ENCODE data around the gene TUBGCP3.
"Not testable (repeated sequence)": the region's sequence is repeated elsewhere in the genome, so short reads cannot be mapped to it uniquely, and the experiment has no call there.

TUBGCP3 gene

DNA sequence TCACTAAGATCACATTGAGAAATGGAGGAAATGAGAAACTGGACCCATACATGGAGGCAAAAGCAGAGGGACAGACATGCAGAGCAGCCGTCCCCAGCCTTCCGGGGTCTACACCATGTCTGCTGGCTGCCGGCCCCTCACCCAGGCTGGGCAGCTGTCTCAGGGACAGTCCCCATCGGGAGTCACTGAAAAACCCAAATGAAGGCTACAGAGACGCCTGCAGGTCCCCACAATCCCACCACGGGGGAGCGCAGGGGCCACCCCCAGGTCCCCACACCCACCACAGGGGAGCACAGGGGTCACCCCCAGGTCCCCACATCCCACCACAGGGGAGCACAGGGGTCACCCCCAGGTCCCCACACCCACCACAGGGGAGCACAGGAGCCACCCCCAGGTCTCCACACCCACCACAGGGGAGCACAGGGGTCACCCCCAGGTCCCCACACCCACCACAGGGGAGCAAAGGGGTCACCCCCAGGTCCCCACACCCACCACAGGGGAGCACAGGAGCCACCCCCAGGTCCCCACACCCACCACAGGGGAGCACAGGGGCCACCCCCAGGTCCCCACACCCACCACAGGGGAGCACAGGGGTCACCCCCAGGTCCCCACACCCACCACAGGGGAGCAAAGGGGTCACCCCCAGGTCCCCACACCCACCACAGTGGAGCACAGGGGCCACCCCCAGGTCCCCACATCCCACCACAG, 99.5 kb downstream of the TUBGCP3 start:
- not testable (repeated sequence) for H3K9ac ChIP-seq (ENCODE audit: low read length in 5 of 5); H3K27ac ChIP-seq (ENCODE audit: low read depth, low read length); H3K9me3 ChIP-seq (ENCODE audit: control insufficient read depth in 5 of 5, low read length in 5 of 5); H3K4me1 ChIP-seq (ENCODE audit: control insufficient read depth in 5 of 5, insufficient read depth in 5 of 5, low read length in 5 of 5); H3K4me3 ChIP-seq (ENCODE audit: low read depth in 1 of 5, low read length in 5 of 5); H3K27me3 ChIP-seq (ENCODE audit: control insufficient read depth in 5 of 5, insufficient read depth in 4 of 5, low read length in 5 of 5)
- H3K36me3 ChIP-seq (ENCODE audit: control insufficient read depth in 5 of 5, insufficient read depth in 5 of 5, low read length in 5 of 5) = peaks cover 6 to 33% (median 16%) of the 10 kb centered on the region in 5 donors

DNA sequence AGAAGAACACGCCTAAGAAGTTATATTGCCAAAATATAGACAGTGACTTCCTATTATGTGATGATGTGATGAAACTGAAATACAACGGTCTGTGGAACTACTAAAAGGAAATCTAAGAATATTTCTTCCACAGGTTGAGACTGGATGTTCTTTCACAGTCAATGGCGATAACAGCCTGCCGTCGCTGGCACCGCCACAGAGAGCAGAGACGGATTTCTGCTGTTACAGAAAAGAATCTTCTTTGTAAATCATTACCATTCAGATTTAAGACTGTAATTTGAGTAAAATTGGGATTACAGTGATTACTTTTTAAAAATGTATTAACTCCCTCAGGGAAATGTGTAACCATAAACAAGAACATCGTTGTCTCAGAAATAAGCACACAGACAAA, 100.8 kb downstream of the TUBGCP3 start:
- H3K9me3 ChIP-seq (ENCODE audit: control insufficient read depth in 5 of 5, low read length in 5 of 5) = no peaks in the 10 kb centered on the region
- no peaks in the 10 kb centered on the region for H3K27me3 ChIP-seq (ENCODE audit: control insufficient read depth in 5 of 5, insufficient read depth in 4 of 5, low read length in 5 of 5)
- H3K36me3 ChIP-seq (ENCODE audit: control insufficient read depth in 5 of 5, insufficient read depth in 5 of 5, low read length in 5 of 5) = peaks cover 11 to 33% (median 16%) of the 10 kb centered on the region in 5 donors
- no peak overlapping the region for H3K27ac ChIP-seq (ENCODE audit: low read depth, low read length)
- H3K4me1 ChIP-seq (ENCODE audit: control insufficient read depth in 5 of 5, insufficient read depth in 5 of 5, low read length in 5 of 5) = no peaks in the 10 kb centered on the region
- no peak overlapping the region for H3K9ac ChIP-seq (ENCODE audit: low read length in 5 of 5)
- H3K4me3 ChIP-seq (ENCODE audit: low read depth in 1 of 5, low read length in 5 of 5) = no peak overlapping the region

GRCh38 chr13:112486386-112487126, 101.4 kb downstream of the TUBGCP3 start:
- no peaks in the 10 kb centered on the region for H3K4me1 ChIP-seq (ENCODE audit: control insufficient read depth in 5 of 5, insufficient read depth in 5 of 5, low read length in 5 of 5)
- no peak overlapping the region for H3K27ac ChIP-seq (ENCODE audit: low read depth, low read length)
- H3K9me3 ChIP-seq (ENCODE audit: control insufficient read depth in 5 of 5, low read length in 5 of 5) = no peaks in the 10 kb centered on the region
- H3K4me3 ChIP-seq (ENCODE audit: low read depth in 1 of 5, low read length in 5 of 5) = no peak overlapping the region
- no peak overlapping the region for H3K9ac ChIP-seq (ENCODE audit: low read length in 5 of 5)
- peaks cover 11 to 33% (median 16%) of the 10 kb centered on the region in 5 donors for H3K36me3 ChIP-seq (ENCODE audit: control insufficient read depth in 5 of 5, insufficient read depth in 5 of 5, low read length in 5 of 5)
- no peaks in the 10 kb centered on the region for H3K27me3 ChIP-seq (ENCODE audit: control insufficient read depth in 5 of 5, insufficient read depth in 4 of 5, low read length in 5 of 5)

DNA sequence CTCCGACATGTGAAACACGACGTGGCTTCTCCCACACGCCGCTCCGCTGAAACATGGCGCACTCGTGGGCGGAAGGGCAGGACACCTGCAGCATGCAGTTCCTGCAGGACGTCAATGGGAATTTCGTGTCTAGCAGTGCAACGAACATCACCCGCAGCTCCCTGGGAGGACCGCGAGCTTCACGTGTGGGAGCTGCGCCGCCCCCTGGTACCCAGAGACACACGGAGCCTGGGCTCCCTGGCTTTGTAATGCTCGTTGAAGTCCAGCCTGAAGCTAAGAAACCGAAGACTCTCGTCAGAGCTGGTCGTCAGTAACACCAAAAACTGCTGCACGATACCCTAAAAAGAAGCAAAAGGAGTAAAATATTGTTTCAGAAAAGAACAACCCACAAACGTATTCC, 102.1 kb downstream of the TUBGCP3 start:
- H3K9ac ChIP-seq (ENCODE audit: low read length in 5 of 5); H3K4me1 ChIP-seq (ENCODE audit: control insufficient read depth in 5 of 5, insufficient read depth in 5 of 5, low read length in 5 of 5); H3K4me3 ChIP-seq (ENCODE audit: low read depth in 1 of 5, low read length in 5 of 5); H3K9me3 ChIP-seq (ENCODE audit: control insufficient read depth in 5 of 5, low read length in 5 of 5); H3K27me3 ChIP-seq (ENCODE audit: control insufficient read depth in 5 of 5, insufficient read depth in 4 of 5, low read length in 5 of 5); H3K27ac ChIP-seq (ENCODE audit: low read depth, low read length): not testable (repeated sequence)
- peaks cover 11 to 33% (median 16%) of the 10 kb centered on the region in 5 donors for H3K36me3 ChIP-seq (ENCODE audit: control insufficient read depth in 5 of 5, insufficient read depth in 5 of 5, low read length in 5 of 5)

- H3K9ac ChIP-seq (ENCODE audit: low read length in 5 of 5) = no peak overlapping the region
- H3K9me3 ChIP-seq (ENCODE audit: control insufficient read depth in 5 of 5, low read length in 5 of 5) = peaks cover 0 to 5% (median 2%) of the 10 kb centered on the region in 5 donors
- no peaks in the 10 kb centered on the region for H3K27me3 ChIP-seq (ENCODE audit: control insufficient read depth in 5 of 5, insufficient read depth in 4 of 5, low read length in 5 of 5)
- peaks cover 11 to 28% (median 12%) of the 10 kb centered on the region in 5 donors for H3K36me3 ChIP-seq (ENCODE audit: control insufficient read depth in 5 of 5, insufficient read depth in 5 of 5, low read length in 5 of 5)
- no peaks in the 10 kb centered on the region for H3K4me1 ChIP-seq (ENCODE audit: control insufficient read depth in 5 of 5, insufficient read depth in 5 of 5, low read length in 5 of 5)
- H3K4me3 ChIP-seq (ENCODE audit: low read depth in 1 of 5, low read length in 5 of 5) = no peak overlapping the region
- H3K27ac ChIP-seq (ENCODE audit: low read depth, low read length) = no peak overlapping the region
Measured at GRCh38 chr13:112483299-112483698, 104.7 kb downstream of the TUBGCP3 start.

- no peaks in the 10 kb centered on the region for H3K4me1 ChIP-seq (ENCODE audit: control insufficient read depth in 5 of 5, insufficient read depth in 5 of 5, low read length in 5 of 5)
Measured at GRCh38 chr13:112481458-112481857, 106.5 kb downstream of the TUBGCP3 start.

GRCh38 chr13:112479389-112479788, 108.6 kb downstream of the TUBGCP3 start:
- Histone ChIP-seq H3K27me3 (ENCODE audit: control insufficient read depth in 5 of 5, insufficient read depth in 4 of 5, low read length in 5 of 5) (no peaks in the 10 kb centered on the region), H3K36me3 (ENCODE audit: control insufficient read depth in 5 of 5, insufficient read depth in 5 of 5, low read length in 5 of 5) (peaks cover 0 to 7% (median 5%) of the 10 kb centered on the region in 5 donors)

More at GRCh38 chr13:112481458-112481857, 106.5 kb downstream of the TUBGCP3 start:
- Histone ChIP-seq H3K27ac (ENCODE audit: low read depth, low read length) (no peak overlapping the region), H3K36me3 (ENCODE audit: control insufficient read depth in 5 of 5, insufficient read depth in 5 of 5, low read length in 5 of 5) (peaks cover 3 to 17% (median 11%) of the 10 kb centered on the region in 5 donors), H3K27me3 (ENCODE audit: control insufficient read depth in 5 of 5, insufficient read depth in 4 of 5, low read length in 5 of 5) (no peaks in the 10 kb centered on the region), H3K9me3 (ENCODE audit: control insufficient read depth in 5 of 5, low read length in 5 of 5) (peaks cover 0 to 5% (median 2%) of the 10 kb centered on the region in 5 donors), H3K9ac (ENCODE audit: low read length in 5 of 5) (no peak overlapping the region), H3K4me3 (ENCODE audit: low read depth in 1 of 5, low read length in 5 of 5) (no peak overlapping the region)

DNA sequence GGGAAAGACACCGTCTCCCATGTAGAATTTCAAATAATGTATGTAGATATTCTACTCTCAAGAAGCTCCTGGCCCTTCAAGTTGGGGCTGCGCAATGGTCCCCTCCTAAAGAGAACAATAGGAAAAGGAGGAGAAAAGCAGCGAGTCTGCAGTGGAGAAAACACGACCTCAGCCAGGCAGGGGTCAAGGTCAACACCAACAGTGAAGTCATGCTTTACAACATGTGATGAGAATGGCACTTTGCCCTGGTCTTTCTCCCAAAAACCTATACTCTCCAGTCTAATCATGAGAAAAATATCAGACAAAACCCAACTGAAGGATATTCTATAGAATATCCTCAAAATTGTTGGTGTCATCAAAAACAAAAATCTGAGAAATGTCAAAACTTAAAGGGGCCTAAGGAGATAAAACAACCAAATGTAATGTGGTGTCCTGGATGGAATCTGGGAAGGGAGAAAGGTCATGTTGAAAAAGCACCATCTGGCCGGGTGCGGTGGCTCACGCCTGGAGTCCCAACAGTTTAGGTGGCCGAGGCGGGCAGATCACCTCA, 110.8 kb downstream of the TUBGCP3 start:
- Histone ChIP-seq H3K4me3 (ENCODE audit: low read depth in 1 of 5, low read length in 5 of 5) (no peak overlapping the region), H3K4me1 (ENCODE audit: control insufficient read depth in 5 of 5, insufficient read depth in 5 of 5, low read length in 5 of 5) (peaks cover 0 to 13% (median 8%) of the 10 kb centered on the region in 5 donors), H3K27ac (ENCODE audit: low read depth, low read length) (no peak overlapping the region)

More at GRCh38 chr13:112479389-112479788, 108.6 kb downstream of the TUBGCP3 start:
- H3K27ac ChIP-seq (ENCODE audit: low read depth, low read length) = no peak overlapping the region
- no peak overlapping the region for H3K9ac ChIP-seq (ENCODE audit: low read length in 5 of 5)
- H3K4me1 ChIP-seq (ENCODE audit: control insufficient read depth in 5 of 5, insufficient read depth in 5 of 5, low read length in 5 of 5) = peaks cover 0 to 4% (median 4%) of the 10 kb centered on the region in 5 donors
- peaks cover 0 to 5% (median 2%) of the 10 kb centered on the region in 5 donors for H3K9me3 ChIP-seq (ENCODE audit: control insufficient read depth in 5 of 5, low read length in 5 of 5)
- no peak overlapping the region for H3K4me3 ChIP-seq (ENCODE audit: low read depth in 1 of 5, low read length in 5 of 5)

GRCh38 chr13:112475889-112476288, 112.1 kb downstream of the TUBGCP3 start:
- Histone ChIP-seq H3K27me3 (ENCODE audit: control insufficient read depth in 5 of 5, insufficient read depth in 4 of 5, low read length in 5 of 5) (no peaks in the 10 kb centered on the region), H3K27ac (ENCODE audit: low read depth, low read length) (no peak overlapping the region), H3K4me3 (ENCODE audit: low read depth in 1 of 5, low read length in 5 of 5) (no peak overlapping the region), H3K36me3 (ENCODE audit: control insufficient read depth in 5 of 5, insufficient read depth in 5 of 5, low read length in 5 of 5) (no peaks in the 10 kb centered on the region), H3K4me1 (ENCODE audit: control insufficient read depth in 5 of 5, insufficient read depth in 5 of 5, low read length in 5 of 5) (peaks cover 0 to 13% (median 8%) of the 10 kb centered on the region in 5 donors), H3K9ac (ENCODE audit: low read length in 5 of 5) (no peak overlapping the region), H3K9me3 (ENCODE audit: control insufficient read depth in 5 of 5, low read length in 5 of 5) (peaks cover 0 to 4% (median 2%) of the 10 kb centered on the region in 5 donors)

More for the DNA sequence above, 110.8 kb downstream of the TUBGCP3 start:
- Histone ChIP-seq H3K36me3 (ENCODE audit: control insufficient read depth in 5 of 5, insufficient read depth in 5 of 5, low read length in 5 of 5) (no peaks in the 10 kb centered on the region), H3K9me3 (ENCODE audit: control insufficient read depth in 5 of 5, low read length in 5 of 5) (peaks cover 0 to 5% (median 2%) of the 10 kb centered on the region in 5 donors), H3K27me3 (ENCODE audit: control insufficient read depth in 5 of 5, insufficient read depth in 4 of 5, low read length in 5 of 5) (no peaks in the 10 kb centered on the region), H3K9ac (ENCODE audit: low read length in 5 of 5) (no peak overlapping the region)

DNA sequence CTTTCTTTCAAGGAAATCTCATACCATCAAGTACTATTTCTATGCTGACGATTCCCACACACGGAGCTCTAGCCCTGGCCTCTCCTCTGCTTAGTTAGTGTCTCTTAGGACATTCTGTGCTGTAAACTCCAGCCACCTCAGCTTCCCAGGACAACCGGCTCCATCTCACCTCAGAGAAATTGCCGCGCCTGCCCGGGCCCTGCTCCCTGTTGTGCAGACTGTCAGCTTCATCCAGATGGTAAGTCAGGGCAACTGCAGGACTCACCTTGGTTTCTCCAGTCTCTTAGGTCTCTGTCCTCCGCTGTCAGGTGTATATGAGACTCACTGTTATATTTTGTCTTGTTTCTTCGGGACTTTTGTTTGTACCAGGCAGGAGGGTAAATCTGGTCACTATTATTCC, 113.1 kb downstream of the TUBGCP3 start:
- Histone ChIP-seq H3K27me3 (ENCODE audit: control insufficient read depth in 5 of 5, insufficient read depth in 4 of 5, low read length in 5 of 5) (no peaks in the 10 kb centered on the region), H3K4me1 (ENCODE audit: control insufficient read depth in 5 of 5, insufficient read depth in 5 of 5, low read length in 5 of 5) (peaks cover 0 to 13% (median 8%) of the 10 kb centered on the region in 5 donors), H3K4me3 (ENCODE audit: low read depth in 1 of 5, low read length in 5 of 5) (no peak overlapping the region), H3K27ac (ENCODE audit: low read depth, low read length) (no peak overlapping the region), H3K9ac (ENCODE audit: low read length in 5 of 5) (no peak overlapping the region), H3K36me3 (ENCODE audit: control insufficient read depth in 5 of 5, insufficient read depth in 5 of 5, low read length in 5 of 5) (no peaks in the 10 kb centered on the region), H3K9me3 (ENCODE audit: control insufficient read depth in 5 of 5, low read length in 5 of 5) (peaks cover 0 to 4% (median 0%) of the 10 kb centered on the region in 5 donors)

All from subcutaneous abdominal adipose tissue (tissue), 5 donors.